Measurements from ENCODE around the gene TEKTIP1.

Gene TEKTIP1

GRCh38 chr19:3535981-3536380 lies 3.0 kb upstream of the TEKTIP1 start:
- no peak for TF ChIP-seq CTCF (IDR thresholded peaks at IDR 0.05; ENCODE audit: low read length, missing control alignments)
- DNase-seq (ENCODE audit: low read depth) = no peak
- no peak overlapping the region for H3K4me3 ChIP-seq (replicated peaks; ENCODE audit: low read depth, low read length)

GRCh38 chr19:3536429-3537100 lies 2.4 kb upstream of the TEKTIP1 start:
- H3K4me3 ChIP-seq (replicated peaks; ENCODE audit: low read depth, low read length) = no peak overlapping the region
- TF ChIP-seq CTCF (IDR thresholded peaks at IDR 0.05; ENCODE audit: low read length, missing control alignments) = no peak
- DNase-seq (ENCODE audit: low read depth) = no peak

GRCh38 chr19:3537101-3537437 lies 1.9 kb upstream of the TEKTIP1 start:
- H3K4me3 ChIP-seq (replicated peaks; ENCODE audit: low read depth, low read length) = no peak overlapping the region
- TF ChIP-seq CTCF (IDR thresholded peaks at IDR 0.05; ENCODE audit: low read length, missing control alignments) = no peak
- no peak for DNase-seq (ENCODE audit: low read depth)

- no peak overlapping the region for H3K4me3 ChIP-seq (replicated peaks; ENCODE audit: low read depth, low read length)
- TF ChIP-seq CTCF (IDR thresholded peaks at IDR 0.05; ENCODE audit: low read length, missing control alignments) = no peak
- no peak for DNase-seq (ENCODE audit: low read depth)
Observed at GRCh38 chr19:3537438-3538240, 1.3 kb upstream of the TEKTIP1 start.

- TF ChIP-seq CTCF (IDR thresholded peaks at IDR 0.05; ENCODE audit: low read length, missing control alignments) = no peak
- DNase-seq (ENCODE audit: low read depth) = no peak
- H3K4me3 ChIP-seq (replicated peaks; ENCODE audit: low read depth, low read length) = no peak overlapping the region
Observed at GRCh38 chr19:3538258-3538929, 580 bp upstream of the TEKTIP1 start.

GRCh38 chr19:3539756-3540118 lies 763 bp downstream of the TEKTIP1 start:
- DNase-seq (ENCODE audit: low read depth) = no peak
- no peak overlapping the region for H3K4me3 ChIP-seq (replicated peaks; ENCODE audit: low read depth, low read length)
- TF ChIP-seq CTCF (IDR thresholded peaks at IDR 0.05; ENCODE audit: low read length, missing control alignments) = no peak
